Body of pancreas (tissue), 4 donors: ENCODE data around the gene KRTAP10-12. TPM values are rescaled to one million over a fixed set of nuclear protein-coding genes. Genes with fewer than 3 reads are reported as not detected.

Experiments used
- ATAC-seq: fragments of 150-250 bp; one replicate; pipeline ENCODE4 v1.9.1; 2016
- DNase-seq, 4 donors: peaks; one replicate each; pipeline ENCODE4 v3.0.0-alpha.2; 2019
- H3K27ac ChIP-seq, 4 donors: fragments of 200-600 bp; sonication (generic); 1 replicate in 3 of 4; 2 replicates in 1 of 4; pipeline versions ENCODE4 v1.5.1 to v1.6.1; 2016 to 2019; ENCODE audit warnings: mild to moderate bottlenecking in 1 of 4, mixed read lengths in 1 of 4, moderate library complexity in 1 of 4
- H3K27me3 ChIP-seq, 2 donors: fragments of 200-600 bp; sonication (generic); one replicate each; pipeline ENCODE4 v1.6.0; 2016; ENCODE audit warnings: mild to moderate bottlenecking in 1 of 2
- H3K36me3 ChIP-seq, 2 donors: fragments of 200-600 bp; sonication (generic); replicated peaks in 1 of 2; 2 replicates each; pipeline ENCODE4 v1.5.1; 2016; ENCODE audit warnings: low read depth in 2 of 2; ENCODE audit not compliant: insufficient read depth in 1 of 2
- H3K4me1 ChIP-seq: fragments of 200-600 bp; sonication (generic); one replicate; pipeline ENCODE4 v1.6.0; 2016
- H3K4me3 ChIP-seq, 2 donors: fragments of 200-600 bp; sonication (generic); 1 replicate in 1 of 2; 2 replicates in 1 of 2; pipeline ENCODE4 v1.5.1; 2016 to 2019
- H3K9me3 ChIP-seq, 3 donors: fragments of 200-600 bp; sonication (generic); 1 replicate in 2 of 3; 2 replicates in 1 of 3; pipeline ENCODE4 v1.5.1; 2016
- CTCF ChIP-seq, 7 experiments: fragments of 450-650 bp in 4 of 7; fragments of 200-600 bp in 3 of 7; sonication (generic) in 3 of 7; IDR thresholded peaks; one replicate each; pipeline ENCODE4 v1.5.1; 2016 to 2019; ENCODE audit warnings: antibody characterized with exemption in 7 of 7
- POLR2A ChIP-seq, 3 donors: fragments of 450-650 bp; IDR thresholded peaks; one replicate each; pipeline ENCODE4 v1.6.1; 2016; ENCODE audit warnings: antibody characterized with exemption in 3 of 3, mild to moderate bottlenecking in 2 of 3
- WGBS, 2 donors: methylation state at CpG; one replicate each; pipeline ENCODE4 v1.1.5; 2017; 5-methylcytosine and 5-hydroxymethylcytosine counted together
- intact Hi-C: fragments of 100-400 bp; cut with DNase I; formaldehyde crosslinking; loops from one replicate; pipeline ENCODE4 v1.15.1; 2023
- total RNA-seq, 2 donors: library from RNA; depleted of rRNA; stranded (reverse); fragments of >200 nt; gene quantifications; one replicate each; pipeline ENCODE4 v1.1.0, GENCODE V29; 2016

KRTAP10-12 gene
- total RNA-seq, 2 donors from 2014 or later: not detected

GRCh38 chr21:44737706-44738354 is 40.9 kb downstream of the KRTAP10-12 start:
- intact Hi-C loops: no loop called here
- 69 to 71% methylated on average over 3 of the region's 3 CpGs for WGBS, 2 donors
- Histone ChIP-seq H3K27ac (no peak overlapping the region), H3K9me3 (peaks cover 0 to 8% (median 0%) of the 10 kb centered on the region in 3 donors), H3K36me3 (no peaks in the 10 kb centered on the region), H3K4me3 (no peak overlapping the region), H3K27me3 (no peaks in the 10 kb centered on the region), H3K4me1 (no peaks in the 10 kb centered on the region)
- ATAC-seq (no peak), DNase-seq (no peak)
- TF ChIP-seq CTCF (IDR thresholded peaks at IDR 0.05) (no peak), POLR2A (IDR thresholded peaks at IDR 0.05) (no peak)

GRCh38 chr21:44738621-44739020 is 41.6 kb downstream of the KRTAP10-12 start:
- DNase-seq (no peak), ATAC-seq (no peak)
- H3K4me1 ChIP-seq: no peaks in the 10 kb centered on the region
- H3K27ac ChIP-seq: no peak overlapping the region
- peaks cover 0 to 8% (median 0%) of the 10 kb centered on the region in 3 donors for H3K9me3 ChIP-seq
- no peak overlapping the region for H3K4me3 ChIP-seq
- 89 to 97% methylated on average over 3 of the region's 3 CpGs for WGBS, 2 donors
- TF ChIP-seq CTCF (IDR thresholded peaks at IDR 0.05): no peak
- no peak for TF ChIP-seq POLR2A (IDR thresholded peaks at IDR 0.05)
- intact Hi-C loops: no loop called here
- no peaks in the 10 kb centered on the region for H3K27me3 ChIP-seq
- H3K36me3 ChIP-seq: no peaks in the 10 kb centered on the region

GRCh38 chr21:44739316-44739715 is 42.3 kb downstream of the KRTAP10-12 start:
- Histone ChIP-seq H3K9me3 (peaks cover 0 to 8% (median 0%) of the 10 kb centered on the region in 3 donors), H3K4me1 (no peaks in the 10 kb centered on the region), H3K36me3 (no peaks in the 10 kb centered on the region), H3K27me3 (no peaks in the 10 kb centered on the region), H3K27ac (no peak overlapping the region), H3K4me3 (no peak overlapping the region)
- TF ChIP-seq CTCF (IDR thresholded peaks at IDR 0.05): no peak
- ATAC-seq (no peak), DNase-seq (no peak)
- intact Hi-C loops: no loop called here
- WGBS, 2 donors: 93 to 100% methylated on average over 1 of the region's 1 CpG

GRCh38 chr21:44740742-44741141 is 43.8 kb downstream of the KRTAP10-12 start:
- DNase-seq: no peak
- 67 to 82% methylated on average over 7 of the region's 7 CpGs for WGBS, 2 donors
- no peak for TF ChIP-seq CTCF (IDR thresholded peaks at IDR 0.05)
- no peak for TF ChIP-seq POLR2A (IDR thresholded peaks at IDR 0.05)

GRCh38 chr21:44741921-44742320 is 44.9 kb downstream of the KRTAP10-12 start:
- Histone ChIP-seq H3K27me3 (no peaks in the 10 kb centered on the region), H3K4me3 (no peak overlapping the region), H3K36me3 (no peaks in the 10 kb centered on the region), H3K4me1 (no peaks in the 10 kb centered on the region), H3K9me3 (peaks cover 0 to 4% (median 0%) of the 10 kb centered on the region in 3 donors), H3K27ac (no peak overlapping the region)
- ATAC-seq: no peak
- intact Hi-C loops: no loop called here
- DNase-seq: no peak
- 88 to 93% methylated on average over 3 of the region's 3 CpGs for WGBS, 2 donors
- TF ChIP-seq CTCF (IDR thresholded peaks at IDR 0.05) (no peak), POLR2A (IDR thresholded peaks at IDR 0.05) (no peak)

More at GRCh38 chr21:44740742-44741141, 43.8 kb downstream of the KRTAP10-12 start:
- no peak for ATAC-seq
- peaks cover 0 to 8% (median 0%) of the 10 kb centered on the region in 3 donors for H3K9me3 ChIP-seq
- intact Hi-C loops: no loop called here
- no peaks in the 10 kb centered on the region for H3K36me3 ChIP-seq
- no peak overlapping the region for H3K4me3 ChIP-seq
- no peak overlapping the region for H3K27ac ChIP-seq
- H3K27me3 ChIP-seq: no peaks in the 10 kb centered on the region
- no peaks in the 10 kb centered on the region for H3K4me1 ChIP-seq
